Common myeloid progenitor, CD34-positive (primary cell): ENCODE results near the gene SPRED1.
A peak's percentile ranks its signal among the peaks of the same experiment; 100 is the strongest.
"Not testable (repeated sequence)": the region's sequence is repeated elsewhere in the genome, so short reads cannot be mapped to it uniquely, and the experiment has no call there.

ENCODE experiments used
- CTCF ChIA-PET: fragments of 350-600 bp; sonication (Branson Sonifier 250); formaldehyde crosslinking; loops from one replicate; lab custom pipeline; 2021; ENCODE audit warnings: antibody characterized with exemption; lab: Charles Lee
- POLR2A ChIA-PET: fragments of 350-600 bp; sonication (Branson Sonifier 250); formaldehyde crosslinking; loops from one replicate; lab custom pipeline; 2021; ENCODE audit warnings: antibody characterized with exemption; lab: Charles Lee
- DNase-seq, 3 donors: peaks; one replicate each; pipeline versions ENCODE4 v3.0.0 to v3.0.0-alpha.2; 2013
- H3K27ac ChIP-seq, 2 experiments: 1 replicate in 1 of 2; 2 replicates in 1 of 2; pipeline ENCODE4 v1.7.0; 2013; ENCODE audit warnings: inconsistent platforms in 2 of 2, low read length in 2 of 2, mild to moderate bottlenecking in 2 of 2, low read depth in 1 of 2, moderate library complexity in 1 of 2; ENCODE audit not compliant: severe bottlenecking in 2 of 2, insufficient read depth in 1 of 2, poor library complexity in 1 of 2
- H3K27me3 ChIP-seq, 5 experiments: replicated peaks in 2 of 5; 1 replicate in 3 of 5; 2 replicates in 2 of 5; pipeline versions ENCODE4 v1.6.1 to v1.7.0; 2013; ENCODE audit warnings: low read length in 4 of 5, mild to moderate bottlenecking in 2 of 5, moderate library complexity in 2 of 5, inconsistent platforms in 1 of 5; ENCODE audit not compliant: insufficient read depth in 5 of 5, control insufficient read depth in 4 of 5
- H3K36me3 ChIP-seq, 4 experiments: 1 replicate in 2 of 4; 2 replicates in 2 of 4; pipeline versions ENCODE4 v1.6.1 to v1.7.0; 2013; ENCODE audit warnings: low read length in 3 of 4, control low read depth in 1 of 4, mild to moderate bottlenecking in 1 of 4; ENCODE audit not compliant: control insufficient read depth in 4 of 4, insufficient read depth in 4 of 4
- H3K4me1 ChIP-seq, 4 experiments: 1 replicate in 3 of 4; 2 replicates in 1 of 4; pipeline versions ENCODE4 v1.6.1 to v1.7.1; 2013; ENCODE audit warnings: low read length in 3 of 4, mild to moderate bottlenecking in 3 of 4, control low read depth in 1 of 4, inconsistent platforms in 1 of 4, moderate library complexity in 1 of 4; ENCODE audit not compliant: control insufficient read depth in 4 of 4, insufficient read depth in 4 of 4; ENCODE audit errors: control extremely low read depth in 1 of 4
- H3K4me3 ChIP-seq, 7 experiments: 1 replicate in 4 of 7; 2 replicates in 3 of 7; pipeline versions ENCODE4 v1.5.1 to v1.7.0; 2013; ENCODE audit warnings: mild to moderate bottlenecking in 7 of 7, low read length in 6 of 7, moderate library complexity in 6 of 7, inconsistent platforms in 2 of 7, low read depth in 2 of 7, control low read depth in 1 of 7; ENCODE audit not compliant: insufficient read depth in 4 of 7, control insufficient read depth in 1 of 7; ENCODE audit errors: extremely low read depth in 1 of 7
- H3K9me3 ChIP-seq, 5 experiments: 1 replicate in 4 of 5; 2 replicates in 1 of 5; pipeline versions ENCODE4 v1.6.1 to v1.7.1; 2013; ENCODE audit warnings: low read length in 4 of 5, mild to moderate bottlenecking in 2 of 5, inconsistent platforms in 1 of 5, low read depth in 1 of 5, moderate library complexity in 1 of 5; ENCODE audit not compliant: control insufficient read depth in 4 of 5, insufficient read depth in 2 of 5; ENCODE audit errors: control extremely low read depth in 1 of 5
- WGBS: methylation state at CpG from one replicate; pipeline ENCODE4 v1.1.5; 2013; ENCODE audit not compliant: insufficient coverage; 5-methylcytosine and 5-hydroxymethylcytosine counted together

SPRED1 gene

GRCh38 chr15:38228618-38229017 is 24.0 kb upstream of the SPRED1 start:
- H3K36me3 ChIP-seq: no peaks in the 10 kb centered on the region
- no peaks in the 10 kb centered on the region for H3K9me3 ChIP-seq
- H3K4me3 ChIP-seq: no peak overlapping the region
- ChIA-PET POLR2A (interaction anchor here (0.6 kb wide), 2 partner anchors 20 to 128 kb away, joined by 3 read pairs; no protein-coding TSS in a partner anchor), CTCF (interaction anchor here (1.0 to 1.1 kb wide), 2 partner anchors 16 to 25 kb away, joined by 3 read pairs; no protein-coding TSS in a partner anchor)
- H3K27me3 ChIP-seq: no peaks in the 10 kb centered on the region
- WGBS: 100% methylated on average over 1 of the region's 1 CpG
- no peak for DNase-seq
- no peak overlapping the region for H3K27ac ChIP-seq
- H3K4me1 ChIP-seq: no peaks in the 10 kb centered on the region

DNA sequence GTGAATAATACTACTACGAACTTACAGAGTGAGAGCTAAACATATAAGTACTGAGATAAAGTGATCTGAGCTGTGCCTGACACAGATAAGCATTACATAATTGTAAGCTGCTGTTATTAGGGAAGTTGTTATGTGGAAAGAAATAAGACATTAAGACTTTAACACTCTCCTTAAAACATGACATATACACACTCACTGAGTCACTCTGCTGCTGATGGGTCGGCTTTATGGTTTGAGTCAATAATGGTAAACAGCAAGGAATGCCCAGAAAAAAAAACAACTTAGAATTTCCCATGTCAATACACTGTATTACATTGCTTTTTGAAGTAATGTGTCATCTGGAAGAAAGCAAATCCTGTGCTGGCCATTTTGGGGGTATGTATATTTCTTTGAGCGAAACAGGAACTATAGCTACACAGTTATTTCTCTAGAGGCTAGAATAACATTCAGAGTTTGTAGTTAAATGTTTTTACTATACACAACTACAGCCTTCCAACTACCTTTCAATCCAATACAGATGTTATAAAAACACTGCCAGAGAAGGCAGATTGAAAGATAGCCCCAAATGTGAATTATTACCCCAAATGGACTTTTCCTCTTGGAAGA is 22.8 kb upstream of the SPRED1 start:
- Histone ChIP-seq H3K36me3 (no peaks in the 10 kb centered on the region), H3K4me1 (no peaks in the 10 kb centered on the region), H3K4me3 (no peak overlapping the region), H3K27ac (no peak overlapping the region), H3K27me3 (no peaks in the 10 kb centered on the region), H3K9me3 (no peaks in the 10 kb centered on the region)
- ChIA-PET POLR2A (interaction anchor here (0.5 kb wide), 1 partner anchor 70 kb away, joined by 3 read pairs; no protein-coding TSS in a partner anchor), CTCF (interaction anchor here (1.1 kb wide), 1 partner anchor 17 kb away, joined by 3 read pairs; no protein-coding TSS in a partner anchor)
- 67% methylated on average over 2 of the region's 3 CpGs for WGBS
- DNase-seq: peak in 1 of 3 donors; percentile 38

GRCh38 chr15:38231436-38231835 is 21.2 kb upstream of the SPRED1 start:
- no peaks in the 10 kb centered on the region for H3K36me3 ChIP-seq
- no peaks in the 10 kb centered on the region for H3K27me3 ChIP-seq
- H3K4me3 ChIP-seq: no peak overlapping the region
- H3K27ac ChIP-seq: no peak overlapping the region
- WGBS: 96% methylated on average over 3 of the region's 5 CpGs
- no peaks in the 10 kb centered on the region for H3K9me3 ChIP-seq
- ChIA-PET CTCF (no interaction called here), POLR2A (interaction anchor here (0.6 kb wide), 1 partner anchor 1326 kb away, joined by 3 read pairs; no protein-coding TSS in a partner anchor)
- no peaks in the 10 kb centered on the region for H3K4me1 ChIP-seq
- no peak for DNase-seq

GRCh38 chr15:38237021-38237420 is 15.6 kb upstream of the SPRED1 start:
- H3K27ac ChIP-seq, CTCF ChIA-PET, H3K4me3 ChIP-seq, H3K36me3 ChIP-seq, H3K27me3 ChIP-seq, POLR2A ChIA-PET, H3K4me1 ChIP-seq, H3K9me3 ChIP-seq, DNase-seq: not testable (repeated sequence)
- WGBS: 100% methylated on average over 5 of the region's 9 CpGs

GRCh38 chr15:38238311-38238710 is 14.3 kb upstream of the SPRED1 start:
- no peak overlapping the region for H3K4me3 ChIP-seq
- no CpG with 5 or more reads among the region's 2 CpGs for WGBS
- no peaks in the 10 kb centered on the region for H3K27me3 ChIP-seq
- no peaks in the 10 kb centered on the region for H3K36me3 ChIP-seq
- H3K9me3 ChIP-seq: no peaks in the 10 kb centered on the region
- ChIA-PET CTCF (no interaction called here), POLR2A (interaction anchor here (0.6 kb wide), 1 partner anchor 55 kb away, joined by 3 read pairs; no protein-coding TSS in a partner anchor)
- H3K4me1 ChIP-seq: no peaks in the 10 kb centered on the region
- H3K27ac ChIP-seq: no peak overlapping the region
- no peak for DNase-seq

DNA sequence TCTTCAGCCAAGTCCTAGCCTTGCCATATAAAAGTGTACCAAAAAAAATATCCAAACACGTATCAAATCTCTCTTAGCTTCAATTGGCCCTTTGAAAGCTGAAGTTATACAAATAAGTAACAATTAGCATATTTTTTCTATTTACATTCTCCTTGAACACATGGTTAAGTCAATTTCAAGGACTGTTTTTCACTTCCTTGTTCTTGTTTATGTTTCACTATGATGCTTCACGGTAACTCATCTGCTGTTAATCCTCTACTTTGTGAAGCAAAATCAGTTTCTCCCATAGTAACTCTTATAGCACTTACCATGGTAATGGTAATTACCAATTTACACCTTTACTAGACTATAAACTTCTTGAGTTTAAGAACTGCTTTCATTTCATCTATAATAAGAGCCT is 10.6 kb upstream of the SPRED1 start:
- CTCF ChIA-PET: interaction anchor here (0.7 kb wide), 1 partner anchor 9 kb away, joined by 3 read pairs; no protein-coding TSS in a partner anchor
- DNase-seq: no peak
- POLR2A ChIA-PET: no interaction called here
- no peaks in the 10 kb centered on the region for H3K36me3 ChIP-seq
- H3K4me1 ChIP-seq: no peaks in the 10 kb centered on the region
- H3K27ac ChIP-seq: no peak overlapping the region
- 100% methylated on average over 2 of the region's 2 CpGs for WGBS
- H3K9me3 ChIP-seq: no peaks in the 10 kb centered on the region
- no peaks in the 10 kb centered on the region for H3K27me3 ChIP-seq
- H3K4me3 ChIP-seq: no peak overlapping the region

DNA sequence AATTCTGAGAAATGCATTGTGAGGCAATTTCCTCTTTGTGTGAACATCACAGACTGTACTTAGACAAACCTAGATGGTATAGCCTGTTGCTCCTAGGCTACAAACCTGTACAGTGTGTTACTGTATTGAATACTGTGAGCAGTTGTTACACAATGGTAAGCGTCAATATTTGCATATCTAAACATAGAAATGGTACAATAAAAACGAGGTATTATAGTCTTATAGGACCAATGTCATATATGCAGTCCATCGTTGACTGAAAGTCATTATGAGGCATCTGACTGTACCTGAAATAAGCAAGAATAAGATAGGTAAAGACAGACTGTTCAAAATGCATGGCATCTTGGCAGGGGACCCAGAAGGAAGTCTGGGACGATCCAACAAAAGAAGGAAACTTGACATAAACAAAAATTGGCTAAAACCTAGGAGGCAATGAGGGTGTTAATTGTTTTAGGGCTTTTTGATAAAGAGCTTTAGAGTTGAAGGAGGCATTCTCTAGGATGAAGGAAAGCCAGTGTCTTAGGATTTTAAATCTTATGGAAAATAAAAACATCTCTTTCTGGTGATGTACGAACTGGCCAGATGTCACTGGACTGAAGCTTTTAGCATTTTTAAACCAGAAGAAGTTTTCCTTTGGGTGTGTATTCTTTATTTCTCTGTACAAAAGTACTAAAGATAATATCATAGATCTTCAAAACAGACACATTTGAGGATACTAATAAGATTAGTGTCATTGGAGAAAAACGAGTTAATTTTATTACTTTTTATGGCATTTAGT is 9.2 kb upstream of the SPRED1 start:
- no peaks in the 10 kb centered on the region for H3K27me3 ChIP-seq
- no peaks in the 10 kb centered on the region for H3K9me3 ChIP-seq
- no peak for DNase-seq
- CTCF ChIA-PET: no interaction called here
- H3K4me1 ChIP-seq: no peaks in the 10 kb centered on the region
- H3K27ac ChIP-seq: no peak overlapping the region
- no peaks in the 10 kb centered on the region for H3K36me3 ChIP-seq
- H3K4me3 ChIP-seq: no peak overlapping the region
- WGBS: 90% methylated on average over 3 of the region's 6 CpGs
- POLR2A ChIA-PET: no interaction called here
